Right kidney (tissue), 1 donor: Measurements from ENCODE around the gene CNDP2.
"Not testable (repeated sequence)": the region's sequence is repeated elsewhere in the genome, so short reads cannot be mapped to it uniquely, and the experiment has no call there.

ENCODE experiments used
- DNase-seq: peaks from one replicate; pipeline ENCODE4 v3.0.0-alpha.2; 2016

CNDP2 gene

DNA sequence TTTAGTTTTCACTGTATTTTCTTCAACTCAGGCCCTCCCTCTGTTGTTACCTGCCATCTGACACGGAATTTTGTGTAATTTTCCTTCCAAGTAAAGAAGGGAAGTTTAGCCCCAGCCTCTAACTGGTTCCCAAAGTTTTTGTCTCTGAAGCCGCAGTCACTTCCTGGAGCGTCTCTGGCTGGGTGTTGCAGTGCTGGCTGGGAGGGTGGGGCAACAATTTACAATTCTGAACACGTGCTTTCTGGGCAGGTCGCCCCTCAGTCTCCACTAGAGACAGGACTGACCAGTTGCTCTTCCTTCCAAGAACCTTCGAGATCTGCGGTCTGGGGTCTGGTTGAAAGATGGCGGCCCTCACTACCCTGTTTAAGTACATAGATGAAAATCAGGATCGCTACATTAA, 3.5 kb downstream of the CNDP2 start:
- no peak for DNase-seq

- no peak for DNase-seq
Measured at GRCh38 chr18:74500372-74500771, 4.2 kb downstream of the CNDP2 start.

DNA sequence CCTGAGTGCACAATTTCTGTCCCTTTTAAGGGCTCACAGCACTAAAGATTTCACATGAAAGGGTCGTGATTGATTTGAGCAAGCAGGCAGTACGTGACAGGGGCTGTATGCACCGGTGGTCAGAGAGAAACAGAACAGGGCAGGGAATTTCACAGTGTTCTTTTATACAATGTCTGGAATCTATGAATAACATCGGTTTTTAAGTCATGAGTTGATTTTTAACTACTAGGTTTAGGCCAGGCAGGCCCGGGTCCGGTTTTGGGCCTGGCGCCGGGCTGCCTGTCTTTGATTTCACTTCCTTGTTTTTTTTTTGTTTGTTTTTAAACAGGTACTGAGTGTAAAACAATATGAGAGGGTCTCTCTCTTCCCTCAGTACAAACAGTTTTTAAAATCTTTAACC, 4.6 kb downstream of the CNDP2 start:
- not testable (repeated sequence) for DNase-seq

DNA sequence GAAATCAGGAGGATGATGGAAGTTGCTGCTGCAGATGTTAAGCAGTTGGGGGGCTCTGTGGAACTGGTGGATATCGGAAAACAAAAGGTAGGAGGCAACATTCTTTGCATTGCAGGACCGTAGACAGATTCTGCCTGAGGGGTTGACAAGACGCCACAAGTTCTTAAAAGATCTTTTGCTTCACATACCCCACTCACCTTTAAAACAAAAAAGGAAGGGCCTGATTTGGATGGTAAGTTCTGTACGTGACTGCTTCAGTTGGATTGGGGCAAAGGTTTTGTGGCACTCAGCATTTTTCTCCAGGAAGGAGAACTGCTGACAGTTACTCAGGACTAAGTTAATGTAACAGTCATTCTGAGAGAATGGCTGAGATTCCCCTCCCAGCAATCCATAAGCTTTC, 5.2 kb downstream of the CNDP2 start:
- DNase-seq, result no peak

DNA sequence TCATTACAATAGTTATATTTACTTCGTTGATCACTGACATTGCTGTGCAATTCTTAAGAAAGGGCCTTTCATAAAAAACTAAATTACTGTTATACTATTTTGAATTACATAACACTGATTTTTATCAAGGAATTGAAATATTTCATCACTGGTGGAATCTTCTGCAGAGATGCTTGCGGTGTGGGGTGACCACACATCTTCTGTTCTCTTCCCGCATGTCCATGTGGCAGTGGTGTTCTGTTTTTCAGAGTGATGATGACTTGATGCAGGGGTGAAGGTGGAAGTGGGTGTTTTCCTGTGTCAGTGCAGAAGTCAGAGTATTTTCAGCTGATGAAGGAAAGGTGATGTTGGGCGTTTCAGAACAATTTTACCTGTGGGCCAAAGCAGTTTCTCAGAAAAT, 7.0 kb downstream of the CNDP2 start:
- DNase-seq, result no peak

DNA sequence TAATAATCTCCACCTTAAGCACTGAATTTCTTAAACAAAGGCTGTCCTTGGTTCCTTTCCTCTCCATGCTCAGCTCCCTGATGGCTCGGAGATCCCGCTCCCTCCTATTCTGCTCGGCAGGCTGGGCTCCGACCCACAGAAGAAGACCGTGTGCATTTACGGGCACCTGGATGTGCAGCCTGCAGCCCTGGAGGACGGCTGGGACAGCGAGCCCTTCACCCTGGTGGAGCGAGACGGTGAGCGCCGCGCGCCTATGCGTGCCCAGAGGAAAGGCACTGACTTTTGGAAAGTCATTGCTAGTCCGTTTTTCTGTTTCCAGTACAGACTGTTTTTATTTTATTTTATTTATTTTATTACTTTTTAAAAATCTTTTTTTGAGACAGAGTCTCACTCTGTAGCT, 9.6 kb downstream of the CNDP2 start:
- no peak for DNase-seq

- no peak for DNase-seq
Measured at GRCh38 chr18:74506448-74507084, 10.4 kb downstream of the CNDP2 start.

DNA sequence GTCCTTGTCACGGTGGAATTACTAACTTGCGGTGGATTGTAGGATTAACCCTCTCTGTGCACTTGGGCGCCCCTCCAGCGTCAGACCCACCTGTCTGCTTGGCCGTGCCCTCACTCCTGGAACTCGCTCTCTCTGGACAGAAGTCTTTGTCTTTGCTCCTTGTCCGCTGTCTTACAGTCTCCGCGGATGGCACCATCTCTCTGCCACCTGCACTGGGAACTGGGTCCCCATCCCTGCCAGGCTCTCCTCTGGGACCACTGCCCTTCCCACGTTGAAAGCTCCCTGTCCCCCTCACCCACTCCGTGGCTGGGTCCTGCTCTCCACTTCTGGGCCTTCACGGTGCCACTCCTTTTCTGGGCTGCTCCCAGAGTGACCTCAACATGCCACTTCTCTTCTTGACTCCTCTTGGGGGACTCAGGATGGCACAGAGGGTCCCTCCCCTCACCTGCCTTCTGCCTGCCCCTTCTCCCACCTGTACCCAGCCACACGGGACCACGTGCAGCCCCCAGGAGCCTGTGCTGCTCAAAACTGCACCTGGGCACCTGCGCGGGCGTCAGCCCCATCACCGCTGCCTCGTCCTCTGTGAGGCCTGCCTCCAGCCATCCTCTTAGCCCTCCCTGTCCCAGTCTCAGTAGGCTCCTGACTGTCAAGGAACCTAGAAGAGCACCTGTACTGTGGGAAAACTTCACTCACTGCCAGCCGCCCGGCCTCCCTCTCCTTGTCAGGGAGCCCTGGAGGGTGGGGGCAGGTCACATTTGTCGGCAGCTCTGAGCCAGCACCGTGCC, 11.1 kb downstream of the CNDP2 start:
- DNase-seq, result no peak

DNA sequence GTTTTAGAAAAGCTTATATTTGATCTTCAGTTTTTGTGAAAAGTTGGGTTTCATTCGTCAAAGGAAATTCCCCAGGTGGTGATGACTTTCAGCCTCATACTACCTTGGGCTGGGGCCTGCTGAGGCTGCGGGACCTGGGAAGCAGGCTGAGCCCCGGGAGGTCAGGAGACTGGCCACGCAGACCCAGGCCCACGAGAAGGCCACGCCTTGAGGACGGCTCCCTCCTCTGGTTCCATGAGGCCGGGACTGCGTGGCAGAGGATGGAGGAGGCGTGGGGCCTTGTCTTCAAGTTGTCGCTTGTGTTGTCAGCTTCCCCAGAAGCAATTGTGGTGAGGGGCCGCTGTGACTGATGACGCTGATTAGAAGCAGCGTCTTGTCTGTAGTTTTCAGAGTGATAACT, 11.8 kb downstream of the CNDP2 start:
- DNase-seq, result no peak

- no peak for DNase-seq
Measured at GRCh38 chr18:74508366-74508765, 12.2 kb downstream of the CNDP2 start.

DNA sequence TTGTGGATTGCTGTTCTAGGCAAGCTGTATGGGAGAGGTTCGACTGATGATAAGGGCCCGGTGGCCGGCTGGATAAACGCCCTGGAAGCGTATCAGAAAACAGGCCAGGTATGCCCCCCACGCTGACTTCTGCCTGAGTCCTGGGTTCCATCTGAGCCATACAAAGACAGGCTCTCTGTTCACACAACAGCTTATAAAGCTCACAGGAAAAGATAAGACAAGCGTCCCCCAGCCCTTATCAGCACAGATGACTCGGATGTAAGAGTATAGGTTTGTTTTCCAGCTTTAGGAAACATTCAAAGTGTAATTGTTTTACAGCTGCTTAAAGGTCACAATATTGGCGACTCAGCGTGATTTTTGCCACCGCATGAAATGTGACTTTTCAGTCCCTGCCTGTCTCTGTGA, 12.7 kb downstream of the CNDP2 start:
- no peak for DNase-seq

DNA sequence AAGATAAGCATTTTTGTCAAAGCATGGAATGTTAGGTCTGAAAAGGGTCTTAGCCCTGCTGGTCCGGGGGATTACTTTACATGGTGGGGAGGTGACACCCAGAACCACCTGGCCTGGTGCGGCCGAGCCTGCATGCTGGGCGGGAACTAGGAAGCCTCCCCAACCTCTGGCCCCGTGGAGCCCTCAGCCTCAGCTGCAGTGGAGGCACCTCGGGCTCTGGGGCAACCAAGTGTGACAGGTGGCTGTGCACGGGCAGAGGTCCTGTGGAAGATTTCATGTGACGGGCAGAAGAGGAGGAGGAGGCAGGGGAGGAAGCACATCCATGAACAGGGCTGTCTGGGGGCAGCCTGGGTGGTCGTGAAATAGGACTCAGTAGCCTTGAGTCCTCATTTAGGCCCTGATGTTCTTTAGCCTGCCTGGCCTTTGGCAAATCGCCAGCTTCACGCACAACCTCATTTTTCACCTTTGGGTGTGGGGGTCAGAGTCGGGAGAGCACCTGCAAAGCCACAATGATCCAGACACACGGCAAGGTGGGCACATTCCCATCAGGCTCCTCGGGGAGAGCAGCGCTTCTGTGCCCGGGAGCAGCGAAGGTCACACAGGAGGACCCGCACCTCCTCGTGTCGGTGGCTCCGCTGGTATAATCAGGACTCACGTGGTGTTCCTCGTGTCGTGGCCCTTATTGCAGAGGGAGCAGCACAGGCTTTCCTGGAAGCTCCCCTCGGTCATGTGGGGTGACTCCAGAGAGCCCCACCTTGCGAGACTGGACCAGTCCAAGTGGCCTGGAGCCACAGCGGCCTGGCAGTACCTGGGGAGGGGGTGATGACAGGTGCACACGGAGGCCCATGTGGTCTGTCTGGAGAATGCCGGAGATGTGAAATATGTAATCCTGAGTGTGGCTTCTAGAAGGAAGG, 13.9 kb downstream of the CNDP2 start:
- DNase-seq, result no peak

DNA sequence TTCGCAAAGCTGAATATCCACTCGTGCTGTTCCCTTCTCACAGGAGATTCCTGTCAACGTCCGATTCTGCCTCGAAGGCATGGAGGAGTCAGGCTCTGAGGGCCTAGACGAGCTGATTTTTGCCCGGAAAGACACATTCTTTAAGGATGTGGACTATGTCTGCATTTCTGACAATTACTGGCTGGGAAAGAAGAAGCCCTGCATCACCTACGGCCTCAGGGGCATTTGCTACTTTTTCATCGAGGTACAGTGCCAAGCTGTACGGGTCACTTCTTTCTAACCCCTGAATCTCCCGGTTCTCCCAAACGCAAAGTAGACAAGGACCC, 14.6 kb downstream of the CNDP2 start:
- DNase-seq, result no peak

GRCh38 chr18:74511823-74512222, 15.7 kb downstream of the CNDP2 start:
- no peak for DNase-seq

DNA sequence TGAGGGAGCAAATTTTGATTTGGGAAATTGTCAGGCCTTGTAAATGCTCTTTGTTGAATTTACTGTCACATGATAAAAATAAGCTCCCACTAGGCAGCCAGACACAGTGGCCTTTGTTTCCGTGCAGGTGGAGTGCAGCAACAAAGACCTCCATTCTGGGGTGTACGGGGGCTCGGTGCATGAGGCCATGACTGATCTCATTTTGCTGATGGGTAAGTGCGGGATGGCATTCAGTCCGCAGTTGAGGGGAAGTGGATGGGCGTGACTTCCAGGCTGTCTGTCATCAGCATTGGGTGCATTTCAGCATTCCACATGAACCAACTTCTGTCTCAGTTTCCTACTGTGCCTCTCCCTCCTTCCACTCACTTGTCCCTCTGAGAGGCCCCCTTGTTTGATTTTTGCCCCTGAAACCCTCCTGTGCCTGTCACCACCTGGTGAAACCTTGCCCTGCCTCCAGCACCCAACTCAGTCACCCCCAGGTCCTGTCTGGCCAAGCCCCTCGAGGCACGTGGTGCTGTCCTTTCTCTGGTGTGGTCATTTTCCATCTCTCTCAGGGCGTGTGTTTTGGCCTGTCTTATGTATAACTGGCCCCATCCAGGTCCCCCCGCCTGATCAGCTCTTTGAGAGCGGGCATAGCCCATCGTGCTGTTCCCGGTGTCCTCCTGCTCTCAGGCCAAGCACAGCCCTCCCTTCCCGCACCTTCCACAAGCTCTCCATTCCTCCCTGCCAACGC, 16.3 kb downstream of the CNDP2 start:
- no peak for DNase-seq

DNA sequence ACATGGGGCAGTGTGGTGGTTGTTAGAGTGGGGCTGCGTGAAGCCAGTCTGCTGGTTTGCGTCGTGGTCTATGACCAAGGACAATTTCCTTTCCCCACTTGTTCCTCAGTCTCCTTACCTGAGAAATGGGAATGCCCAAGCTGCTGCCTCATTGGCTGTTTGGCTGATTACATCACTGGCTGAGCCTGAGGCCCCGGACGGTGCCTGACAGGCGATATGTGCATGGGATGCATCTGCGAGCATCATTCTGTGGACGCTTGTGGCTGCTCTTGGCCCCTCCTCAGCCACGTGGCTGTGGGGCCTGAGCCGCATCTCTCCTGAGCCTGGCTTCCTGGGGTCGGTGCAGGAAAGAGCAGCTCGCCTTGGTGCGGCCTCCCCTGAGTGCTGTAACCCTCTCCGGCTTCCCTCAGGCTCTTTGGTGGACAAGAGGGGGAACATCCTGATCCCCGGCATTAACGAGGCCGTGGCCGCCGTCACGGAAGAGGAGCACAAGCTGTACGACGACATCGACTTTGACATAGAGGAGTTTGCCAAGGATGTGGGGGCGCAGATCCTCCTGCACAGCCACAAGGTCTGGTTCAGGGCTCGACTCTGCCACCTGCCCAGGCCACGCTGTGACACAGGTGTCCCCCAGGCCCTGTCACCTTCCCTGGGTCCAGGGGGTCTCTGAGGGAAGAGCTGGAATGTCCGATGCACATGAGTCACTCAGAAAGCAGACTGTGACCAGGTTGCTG, 17.2 kb downstream of the CNDP2 start:
- no peak for DNase-seq

GRCh38 chr18:74513883-74514205, 17.7 kb downstream of the CNDP2 start:
- no peak for DNase-seq

GRCh38 chr18:74514860-74515495, 18.8 kb downstream of the CNDP2 start:
- no peak for DNase-seq

DNA sequence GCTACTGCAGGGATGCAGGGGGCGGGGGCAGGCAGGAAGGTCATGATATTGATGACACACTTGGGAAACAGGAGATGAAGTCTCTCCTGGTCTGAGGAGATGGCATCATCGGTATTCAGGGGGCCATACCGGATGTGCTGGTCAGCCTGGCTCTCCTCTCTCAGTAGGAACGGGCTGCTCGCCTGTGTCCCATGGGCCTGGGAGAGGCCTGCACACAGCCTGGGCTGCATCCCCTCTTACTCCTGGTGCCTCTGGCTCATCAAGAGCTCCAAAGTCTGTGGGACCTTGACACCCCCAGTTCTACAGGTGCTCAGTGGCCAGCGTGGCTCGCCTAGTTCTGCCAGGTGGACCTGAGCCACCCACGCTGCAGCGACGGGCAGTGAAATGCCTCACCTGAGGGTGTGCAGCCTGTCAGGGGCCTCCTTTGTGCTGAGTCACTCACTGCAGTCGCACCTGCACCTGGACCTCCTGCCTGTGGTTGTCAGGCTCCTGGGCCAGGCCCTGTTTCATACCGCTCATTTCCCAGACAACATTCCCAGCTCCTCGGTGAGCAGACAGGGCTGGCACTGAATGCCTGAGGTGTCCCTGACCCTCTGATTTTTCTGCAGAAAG, 19.6 kb downstream of the CNDP2 start:
- no peak for DNase-seq

DNA sequence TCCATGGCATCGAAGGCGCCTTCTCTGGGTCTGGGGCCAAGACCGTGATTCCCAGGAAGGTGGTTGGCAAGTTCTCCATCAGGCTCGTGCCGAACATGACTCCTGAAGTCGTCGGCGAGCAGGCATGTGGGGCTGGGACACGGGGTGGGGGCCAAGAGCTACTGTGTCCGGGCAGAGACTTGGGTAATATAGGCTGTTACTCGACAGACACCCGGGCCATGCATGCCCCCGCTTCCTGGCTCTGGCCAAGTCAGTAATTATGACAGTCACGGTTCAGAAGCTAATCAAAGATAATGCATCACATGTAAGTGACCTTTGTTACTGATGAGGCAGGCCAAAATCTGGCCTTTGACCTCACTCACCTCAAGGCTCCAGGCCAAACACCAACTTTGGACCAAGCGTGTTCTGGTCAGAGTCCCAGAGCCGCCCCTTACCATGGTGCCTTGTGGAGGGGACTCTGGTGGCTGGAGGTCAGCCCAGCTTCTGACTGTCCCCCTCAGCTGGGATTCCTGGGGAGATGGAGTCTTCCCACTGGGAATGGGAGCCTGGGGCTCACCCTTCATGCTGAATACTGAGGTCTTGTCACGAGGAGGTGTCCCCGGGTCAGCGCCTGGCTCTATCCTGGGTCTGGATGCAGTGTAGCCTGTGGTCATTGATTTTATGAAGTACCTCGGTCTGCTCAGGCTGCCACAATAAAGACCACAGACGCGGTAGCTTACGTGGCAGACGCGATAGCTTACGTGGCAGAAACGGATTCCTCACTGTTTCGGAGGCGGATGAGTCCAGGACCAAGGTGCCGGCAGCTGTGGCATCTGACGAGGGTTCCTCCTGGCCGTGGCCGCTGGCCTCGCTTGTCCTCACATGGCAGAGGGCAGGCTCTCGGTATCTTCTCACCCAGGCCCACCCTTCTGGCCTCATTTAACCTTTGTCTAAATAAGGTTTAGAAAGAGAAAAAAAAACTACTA, 20.4 kb downstream of the CNDP2 start:
- no peak for DNase-seq
